Left ventricle myocardium superior (tissue), 1 donor: ENCODE data around the gene FAM76B. TPM values are rescaled to one million over a fixed set of nuclear protein-coding genes. Genes with fewer than 3 reads are reported as not detected.
A peak's percentile ranks its signal among the peaks of the same experiment; 100 is the strongest.
"Not testable (repeated sequence)": the region's sequence is repeated elsewhere in the genome, so short reads cannot be mapped to it uniquely, and the experiment has no call there.

Experiments
- ATAC-seq: fragments of 200-7000 bp; cut with Tn5 transposase; one replicate; pipeline ENCODE4 v1.9.1; 2020; ENCODE audit warnings: mild to moderate bottlenecking, moderate library complexity
- DNase-seq: peaks from one replicate; pipeline ENCODE4 v3.0.0-alpha.2; 2020
- intact Hi-C: fragments of 100-400 bp; cut with micrococcal nuclease; formaldehyde crosslinking; loops from one replicate; pipeline ENCODE4 v1.11.0; 2022
- long read RNA-seq: library from polyadenylated mRNA; unstranded; transcript quantifications from one replicate; pipeline ENCODE4 v2.0.0, GENCODE V29; 2021
- total RNA-seq: library from RNA; stranded (reverse); fragmentation: NEBNext Ultra II Directional; extraction: Animal tissue kit (Norgen Biotek cat#: 25700); gene quantifications from one replicate; pipeline ENCODE4 v1.2.1, GENCODE V29; 2021
- donor health status: DM: no; HTN: yes; CAD: no; lungs with severe emphysema.

Gene FAM76B
- 7.1 TPM for total RNA-seq
- long read RNA-seq, partial matches to known transcripts, result 1 of 5 reads
- long read RNA-seq, other reads (novel, unspliced or antisense), result 3 of 5 reads

GRCh38 chr11:95789506-95790122 is at the start of gene FAM76B:
FAM76B (minus strand) TSS chr11:95789782; CDS start chr11:95789478, 304 bp downstream.
- intact Hi-C loops, result no loop called here
- ATAC-seq, result peak; percentile 94

GRCh38 chr11:95835768-95836488 is 46.3 kb upstream of the FAM76B start:
- ATAC-seq, result peak; percentile 96
- intact Hi-C loops, result loop anchor here (5.0 kb wide), 1 partner anchor 506 kb away; the partner anchor contains the start of gene MAML2
- peak; percentile 28 for DNase-seq

More at GRCh38 chr11:95789506-95790122, at the start of gene FAM76B:
- peak; percentile 96 for DNase-seq

GRCh38 chr11:95835351-95835750 is 45.8 kb upstream of the FAM76B start:
- ATAC-seq (no peak), DNase-seq (no peak)
- intact Hi-C loops, result loop anchor here (5.0 kb wide), 1 partner anchor 507 kb away; the partner anchor contains the start of gene MAML2

- ATAC-seq (no peak), DNase-seq (no peak)
- intact Hi-C loops, result no loop called here
Observed at GRCh38 chr11:95833378-95833777, 43.8 kb upstream of the FAM76B start.

- no peak for ATAC-seq
- intact Hi-C loops, result no loop called here
- no peak for DNase-seq
Observed at GRCh38 chr11:95832763-95833162, 43.2 kb upstream of the FAM76B start.

GRCh38 chr11:95831198-95831883 is 41.8 kb upstream of the FAM76B start:
- intact Hi-C loops, result no loop called here
- DNase-seq (no peak), ATAC-seq (no peak)

- ATAC-seq, result no peak
- no peak for DNase-seq
- intact Hi-C loops, result no loop called here
Observed at GRCh38 chr11:95829580-95830259, 40.1 kb upstream of the FAM76B start.

GRCh38 chr11:95827696-95828095 is 38.1 kb upstream of the FAM76B start:
- no peak for ATAC-seq

GRCh38 chr11:95821640-95822039 is 32.1 kb upstream of the FAM76B start:
- ATAC-seq, result no peak
- no peak for DNase-seq
- intact Hi-C loops, result no loop called here

More at GRCh38 chr11:95827696-95828095, 38.1 kb upstream of the FAM76B start:
- intact Hi-C loops, result no loop called here
- no peak for DNase-seq

GRCh38 chr11:95816037-95816436 is 26.5 kb upstream of the FAM76B start:
- DNase-seq (no peak), ATAC-seq (no peak)
- intact Hi-C loops, result no loop called here

GRCh38 chr11:95811052-95811451 is 21.5 kb upstream of the FAM76B start:
- DNase-seq, intact Hi-C loops, ATAC-seq: not testable (repeated sequence)

GRCh38 chr11:95806464-95806863 is 16.9 kb upstream of the FAM76B start:
- DNase-seq, intact Hi-C loops, ATAC-seq: not testable (repeated sequence)

GRCh38 chr11:95805869-95806268 is 16.3 kb upstream of the FAM76B start:
- intact Hi-C loops, result no loop called here
- ATAC-seq (no peak), DNase-seq (no peak)

- DNase-seq (no peak), ATAC-seq (no peak)
- intact Hi-C loops, result no loop called here
Observed at GRCh38 chr11:95803973-95804372, 14.4 kb upstream of the FAM76B start.

- no peak for ATAC-seq
- intact Hi-C loops, result no loop called here
- DNase-seq, result no peak
Observed at GRCh38 chr11:95802806-95803205, 13.2 kb upstream of the FAM76B start.

GRCh38 chr11:95800438-95800837 is 10.9 kb upstream of the FAM76B start:
- DNase-seq, result no peak
- ATAC-seq, result no peak
- intact Hi-C loops, result no loop called here

GRCh38 chr11:95799546-95799945 is 10.0 kb upstream of the FAM76B start:
- ATAC-seq (no peak), DNase-seq (no peak)
- intact Hi-C loops, result no loop called here

- DNase-seq (no peak), ATAC-seq (no peak)
- intact Hi-C loops, result no loop called here
Observed at GRCh38 chr11:95796501-95796900, 6.9 kb upstream of the FAM76B start.

- ATAC-seq, result no peak
Observed at GRCh38 chr11:95795627-95796295, 6.2 kb upstream of the FAM76B start.

More at GRCh38 chr11:95795627-95796295, 6.2 kb upstream of the FAM76B start:
- intact Hi-C loops, result no loop called here
- DNase-seq, result no peak
